HG03439 (cell line): Measurements from ENCODE around the gene GAGE12J.
"Not testable (repeated sequence)": the region's sequence is repeated elsewhere in the genome, so short reads cannot be mapped to it uniquely, and the experiment has no call there.

ENCODE experiments used
- ATAC-seq: cut with Tn5 transposase; IDR thresholded peaks from one replicate; pipeline ENCODE4 v1.9.1; 2021; ENCODE audit warnings: mild to moderate bottlenecking, moderate library complexity; ENCODE audit not compliant: unreplicated experiment

GAGE12J gene

GRCh38 chrX:49309401-49309981, 12.3 kb upstream of the GAGE12J start:
- ATAC-seq, result no peak

GRCh38 chrX:49310371-49310770, 11.5 kb upstream of the GAGE12J start:
- no peak for ATAC-seq

GRCh38 chrX:49312176-49312575, 9.7 kb upstream of the GAGE12J start:
- ATAC-seq, result no peak

DNA sequence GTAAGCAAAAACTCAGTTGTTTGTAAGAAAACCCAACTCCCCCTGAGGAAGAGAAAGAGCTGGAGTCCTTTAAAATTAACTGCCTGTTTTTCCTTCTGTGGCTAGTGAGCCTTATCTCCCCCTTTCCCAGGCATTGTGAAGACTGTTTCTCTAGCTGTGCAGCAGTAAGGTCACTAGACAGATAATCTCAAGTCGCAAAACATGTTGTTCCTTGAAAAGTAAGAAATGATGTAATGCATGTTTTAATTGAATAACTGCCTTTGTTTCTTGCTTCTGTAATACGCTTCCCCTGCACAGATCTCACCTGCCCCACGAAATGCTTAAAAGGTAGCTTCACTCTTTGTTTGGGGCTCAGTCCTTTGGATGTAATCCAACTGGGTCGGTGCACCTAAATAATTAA, 5.8 kb upstream of the GAGE12J start:
- ATAC-seq, result no peak

DNA sequence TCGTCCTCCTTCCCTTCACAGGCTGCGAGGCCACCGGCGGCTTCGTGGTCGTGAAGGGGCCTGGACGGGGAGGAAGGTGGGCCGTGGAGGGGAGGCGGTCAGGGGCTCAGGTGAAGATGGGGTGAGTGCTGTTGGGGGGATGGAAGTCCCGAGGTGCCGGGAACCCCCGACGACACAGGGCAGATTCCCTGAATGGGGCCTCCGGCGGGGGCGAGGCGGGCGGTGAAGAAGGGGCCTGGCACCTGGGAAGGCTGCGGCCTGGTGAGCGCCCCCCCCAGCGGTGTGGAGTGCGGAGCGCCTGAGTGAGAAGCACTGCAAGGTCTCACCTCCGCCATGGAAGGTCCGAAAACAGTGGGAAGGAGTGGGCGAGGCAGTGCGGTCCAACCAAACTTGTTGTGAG, 429 bp downstream of the GAGE12J start:
- not testable (repeated sequence) for ATAC-seq

DNA sequence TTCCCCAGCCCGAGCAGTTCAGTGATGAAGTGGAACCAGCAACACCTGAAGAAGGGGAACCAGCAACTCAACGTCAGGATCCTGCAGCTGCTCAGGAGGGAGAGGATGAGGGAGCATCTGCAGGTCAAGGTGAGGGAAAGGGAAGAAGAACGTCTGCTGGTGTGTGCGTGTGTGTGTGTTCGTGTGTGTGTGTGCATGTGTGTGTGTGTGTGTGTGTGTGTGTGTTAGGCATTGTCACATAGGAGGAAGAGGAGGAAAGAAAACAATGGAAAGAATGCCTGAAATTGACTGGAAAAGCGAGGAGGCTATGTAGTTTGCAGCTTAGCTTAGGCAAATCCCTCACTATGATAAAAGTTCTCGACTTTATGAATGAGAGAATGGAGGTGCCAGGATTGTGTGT, 1.9 kb downstream of the GAGE12J start:
- ATAC-seq, result not testable (repeated sequence)

- ATAC-seq, result not testable (repeated sequence)
These were observed 8.6 kb downstream of the GAGE12J start for GRCh38 chrX:49330421-49330820.

DNA sequence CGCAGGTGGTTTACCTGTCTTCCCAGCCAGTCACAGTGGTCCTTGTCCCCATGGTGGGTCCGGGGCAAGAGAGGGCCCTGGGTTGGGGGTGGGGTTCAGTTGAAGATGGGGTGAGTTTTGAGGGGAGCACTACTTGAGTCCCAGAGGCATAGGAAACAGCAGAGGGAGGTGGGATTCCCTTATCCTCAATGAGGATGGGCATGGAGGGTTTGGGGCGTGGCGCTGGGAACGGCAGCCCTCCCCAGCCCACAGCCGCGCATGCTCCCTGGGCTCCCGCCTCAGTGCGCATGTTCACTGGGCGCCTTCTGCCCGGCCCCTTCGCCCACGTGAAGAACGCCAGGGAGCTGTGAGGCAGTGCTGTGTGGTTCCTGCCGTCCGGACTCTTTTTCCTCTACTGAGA, 9.4 kb downstream of the GAGE12J start, which contains the start of gene GAGE13:
Gene GAGE13 (plus strand): TSS at position 301 of the 400 bp plus-strand sequence. CDS start 1,156 bp downstream, outside the sequence.
- ATAC-seq, result not testable (repeated sequence)

DNA sequence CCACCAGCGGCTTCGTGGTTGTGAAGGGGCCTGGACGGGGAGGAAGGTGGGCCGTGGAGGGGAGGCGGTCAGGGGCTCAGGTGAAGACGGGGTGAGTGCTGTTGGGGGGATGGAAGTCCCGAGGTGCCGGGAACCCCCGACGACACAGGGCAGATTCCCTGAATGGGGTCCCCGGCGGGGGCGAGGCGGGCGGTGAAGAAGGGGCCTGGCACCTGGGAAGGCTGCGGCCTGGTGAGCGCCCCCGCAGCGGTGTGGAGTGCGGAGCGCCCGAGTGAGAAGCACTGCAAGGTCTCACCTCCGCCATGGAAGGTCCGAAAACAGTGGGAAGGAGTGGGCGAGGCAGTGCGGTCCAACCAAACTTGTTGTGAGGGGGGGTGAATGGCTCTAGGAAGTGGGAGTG, 10.0 kb downstream of the GAGE12J start:
- not testable (repeated sequence) for ATAC-seq

- ATAC-seq, result not testable (repeated sequence)
These were observed 19.6 kb downstream of the GAGE12J start for GRCh38 chrX:49341449-49341848.

GRCh38 chrX:49344496-49345175, 22.8 kb downstream of the GAGE12J start:
- ATAC-seq, result not testable (repeated sequence)

GRCh38 chrX:49345402-49345801, 23.6 kb downstream of the GAGE12J start:
- not testable (repeated sequence) for ATAC-seq

DNA sequence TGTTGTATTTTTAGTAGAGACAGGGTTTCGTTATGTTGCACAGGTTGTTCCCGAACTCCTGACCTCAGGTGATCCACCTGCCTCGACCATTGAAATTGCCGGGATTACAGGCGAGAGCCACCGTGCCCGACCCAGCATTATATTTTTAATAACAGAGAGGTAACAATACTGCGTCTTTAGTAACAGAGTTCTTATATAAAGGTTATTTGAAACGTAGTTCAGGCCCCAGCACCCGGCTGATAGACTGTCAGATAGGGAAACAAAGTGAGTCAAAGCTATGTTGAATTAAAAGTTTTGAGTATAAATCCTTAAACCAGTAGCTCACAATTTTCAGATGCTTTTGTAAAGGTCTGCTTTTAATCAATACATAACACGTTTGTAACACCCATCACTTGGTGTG, 24.3 kb downstream of the GAGE12J start:
- not testable (repeated sequence) for ATAC-seq
